HepG2 (cell line): ENCODE data around the gene SLC43A1. TPM values are rescaled to one million over a fixed set of nuclear protein-coding genes. Genes with fewer than 3 reads are reported as not detected.
A peak's percentile ranks its signal among the peaks of the same experiment; 100 is the strongest.

Experiments
- ATAC-seq: fragments of 200-7000 bp; cut with Tn5 transposase; 3 replicates; pipeline ENCODE4 v1.9.1; 2020; ENCODE audit warnings: mild to moderate bottlenecking, moderate library complexity
- BruUV-seq: library from RNA; stranded (reverse); fragments of 400-500 nt; replicated peaks from 2 replicates; lab custom pipeline; 2021; lab: Mats Ljungman, UMichigan
- CTCF ChIA-PET: fragments of 300-600 bp; formaldehyde crosslinking; extraction: SDS; loops from one replicate; lab custom pipeline; 2021; ENCODE audit warnings: low total read pairs, inconsistent platforms, low intra/inter-chr PET ratio; lab: Yijun Ruan, JAX
- POLR2A ChIA-PET: fragments of 350-600 bp; sonication (Branson Sonifier 250); formaldehyde crosslinking; loops from one replicate; lab custom pipeline; 2020; ENCODE audit warnings: antibody characterized with exemption, inconsistent platforms; lab: Yijun Ruan, JAX
- DNase-seq: peaks from one replicate; pipeline ENCODE4 v3.0.0-alpha.2; 2015; ENCODE audit warnings: low spot score
- FAIRE-seq: peaks from 3 replicates; lab custom pipeline; 2011; peaks lifted over from hg19 to GRCh38; lab: Jason Lieb, UNC
- H2AFZ ChIP-seq: one replicate; pipeline ENCODE4 v1.6.1; 2011; ENCODE audit warnings: low read length, inconsistent platforms
- H3K27ac ChIP-seq: fragments of 300-600 bp; 3 replicates; pipeline ENCODE4 v1.8.0; 2011; ENCODE audit warnings: mixed run types, mild to moderate bottlenecking, mixed read lengths, low read length, inconsistent platforms; ENCODE audit not compliant: insufficient read depth; ENCODE audit errors: extremely low read length
- H3K27me3 ChIP-seq, 2 experiments: fragments of 200-600 bp in 1 of 2; 2 replicates in 1 of 2; 3 replicates in 1 of 2; pipeline versions ENCODE4 v1.6.0 to v1.8.0; 2011; ENCODE audit warnings: low read length in 2 of 2, mild to moderate bottlenecking in 2 of 2, moderate library complexity in 2 of 2, inconsistent platforms in 1 of 2; ENCODE audit not compliant: insufficient read depth in 2 of 2, control insufficient read depth in 1 of 2
- H3K36me3 ChIP-seq, 2 experiments: fragments of 200-600 bp in 1 of 2; replicated peaks in 1 of 2; 2 replicates in 1 of 2; 3 replicates in 1 of 2; pipeline versions ENCODE4 v1.5.1 to v1.8.0; 2011; ENCODE audit warnings: low read length in 2 of 2, inconsistent platforms in 1 of 2; ENCODE audit not compliant: insufficient read depth in 2 of 2, control insufficient read depth in 1 of 2
- H3K4me1 ChIP-seq: 2 replicates; pipeline ENCODE4 v1.5.1; 2012; ENCODE audit warnings: low read length, inconsistent platforms; ENCODE audit not compliant: insufficient read depth
- H3K4me2 ChIP-seq: 2 replicates; pipeline ENCODE4 v1.6.0; 2011; ENCODE audit warnings: low read depth, low read length, inconsistent platforms
- H3K4me3 ChIP-seq, 3 experiments: fragments of 200-600 bp in 1 of 3; sonication (generic), shearing (Covaris generic) in 1 of 3; replicated peaks in 1 of 3; 2 replicates each; pipeline ENCODE4 v1.5.1; 2011 to 2016; ENCODE audit warnings: low read length in 3 of 3, inconsistent platforms in 2 of 3, low read depth in 2 of 3, mild to moderate bottlenecking in 2 of 3, control low read depth in 1 of 3, mixed read lengths in 1 of 3; ENCODE audit not compliant: insufficient read depth in 1 of 3
- H3K79me2 ChIP-seq: one replicate; pipeline ENCODE4 v1.6.1; 2011; ENCODE audit warnings: low read length, inconsistent platforms; ENCODE audit not compliant: insufficient read depth
- H3K9ac ChIP-seq: 2 replicates; pipeline ENCODE4 v1.6.0; 2011; ENCODE audit warnings: mild to moderate bottlenecking, low read depth, low read length, inconsistent platforms; ENCODE audit not compliant: insufficient read depth
- H3K9me3 ChIP-seq: 2 replicates; pipeline ENCODE4 v1.5.1; 2012; ENCODE audit warnings: mild to moderate bottlenecking, low read length
- H4K20me1 ChIP-seq: 2 replicates; pipeline ENCODE4 v1.6.0; 2011; ENCODE audit warnings: inconsistent platforms, mild to moderate bottlenecking, low read length, moderate library complexity; ENCODE audit not compliant: insufficient read depth
- NR2F6 ChIP-seq, 2 experiments: IDR thresholded peaks; 2 replicates each; pipeline ENCODE4 v1.6.1; 2016; ENCODE audit warnings: antibody characterized with exemption in 1 of 2, mild to moderate bottlenecking in 1 of 2
- WGBS: methylation state at CpG from one replicate; pipeline ENCODE4 v1.1.6; 2017; ENCODE audit warnings: low lambda C conversion rate; 5-methylcytosine and 5-hydroxymethylcytosine counted together
- in situ Hi-C: cut with HindIII; loops from 2 replicates; pipeline ENCODE4 v1.10.0; 2017; ENCODE audit warnings: low pct_unique_long_range_greater_than_20kb; ENCODE audit not compliant: extremely low pct_ligation_motif_present
- intact Hi-C: fragments of 100-400 bp; cut with micrococcal nuclease; formaldehyde crosslinking; loops from one replicate; pipeline ENCODE4 v1.10.0; 2022; ENCODE audit not compliant: unreplicated experiment
- polyA plus RNA-seq, 8 experiments: library from polyadenylated mRNA; depleted of rRNA in 3 of 8; stranded (reverse) in 7 of 8; unstranded in 1 of 8; fragments of >200 nt; fragmentation: Illumina TruSeq in 4 of 8; extraction: Trizol in 4 of 8; gene quantifications; 2 replicates each; pipeline versions ENCODE4 v1.2.1 to v1.2.3, GENCODE V29; 2011 to 2016; ENCODE audit warnings: low read depth in 4 of 8, missing spikeins in 1 of 8, mixed read lengths in 1 of 8; ENCODE audit not compliant: insufficient read depth in 1 of 8
- total RNA-seq, 5 experiments: library from RNA; depleted of rRNA; stranded (reverse); fragments of >200 nt; fragmentation: Illumina TruSeq; extraction: Trizol; gene quantifications; 2 replicates each; pipeline ENCODE4 v1.2.3, GENCODE V29; 2016; ENCODE audit warnings: low read depth in 1 of 5
- TF ChIP-seq, protein P1 (sequence below): sonication (generic); formaldehyde crosslinking; IDR thresholded peaks from 2 replicates; pipeline ENCODE4 v1.5.0; 2020; ENCODE audit warnings: mild to moderate bottlenecking, missing genetic modification reagents
- TF ChIP-seq, protein P2 (sequence below): sonication (generic); formaldehyde crosslinking; IDR thresholded peaks from 2 replicates; pipeline ENCODE4 v1.4.0; 2020; ENCODE audit warnings: missing genetic modification reagents

Gene SLC43A1
- total and polyA plus RNA-seq, 2 of the 13 experiments (the other 11 are each of a cell fraction or from before 2014, with no cell fraction given), result 72.3 to 87.6 TPM

DNA sequence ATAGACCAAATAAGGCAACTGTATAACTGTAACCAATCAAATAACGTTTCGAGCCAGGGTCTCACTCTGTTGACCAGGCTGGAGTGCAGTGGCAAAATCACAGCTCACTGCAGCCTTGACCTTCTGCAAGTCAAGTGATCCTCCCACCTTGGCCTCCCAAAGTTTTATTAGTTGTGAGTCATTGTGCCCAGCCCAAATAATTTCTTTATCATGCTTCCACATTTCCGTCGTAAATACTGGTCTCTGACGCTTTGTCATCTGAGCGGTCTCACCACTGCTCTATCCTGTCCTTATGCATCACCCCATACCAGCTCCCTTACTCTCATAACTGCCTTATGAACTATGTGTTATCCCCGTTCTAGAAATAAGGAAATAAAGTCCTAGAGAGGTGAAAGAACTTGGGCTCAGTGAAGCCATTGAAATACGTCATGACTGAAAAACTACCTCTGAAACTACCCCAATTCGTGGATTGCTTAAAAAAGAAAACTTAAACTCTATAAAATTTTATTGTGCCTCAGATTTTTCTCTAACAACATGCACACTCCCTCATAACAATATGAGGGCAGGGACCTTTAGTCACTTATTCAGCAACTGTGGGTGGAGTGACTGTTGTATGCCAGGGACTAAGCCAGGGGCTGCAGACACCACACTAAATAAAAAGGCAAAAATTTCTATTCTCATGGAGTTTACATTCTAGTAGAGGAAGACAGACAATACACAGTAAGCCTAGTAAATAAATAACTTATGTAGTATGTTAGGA lies 71.0 kb downstream of the SLC43A1 start:
- intact Hi-C loops, result loop anchor here (5.0 kb wide), 1 partner anchor 223 kb away; the partner anchor contains the start of gene ZDHHC5
- in situ Hi-C loops, result loop anchor here (10.0 kb wide), 1 partner anchor 60 kb away; the partner anchor contains the start of gene PRG3
- no peak for ATAC-seq
- 67% methylated on average over 9 of the region's 9 CpGs for WGBS
- no peak overlapping the region for H3K9ac ChIP-seq
- H3K27me3 ChIP-seq, result no peaks in the 10 kb centered on the region
- TF ChIP-seq, protein P1, sequence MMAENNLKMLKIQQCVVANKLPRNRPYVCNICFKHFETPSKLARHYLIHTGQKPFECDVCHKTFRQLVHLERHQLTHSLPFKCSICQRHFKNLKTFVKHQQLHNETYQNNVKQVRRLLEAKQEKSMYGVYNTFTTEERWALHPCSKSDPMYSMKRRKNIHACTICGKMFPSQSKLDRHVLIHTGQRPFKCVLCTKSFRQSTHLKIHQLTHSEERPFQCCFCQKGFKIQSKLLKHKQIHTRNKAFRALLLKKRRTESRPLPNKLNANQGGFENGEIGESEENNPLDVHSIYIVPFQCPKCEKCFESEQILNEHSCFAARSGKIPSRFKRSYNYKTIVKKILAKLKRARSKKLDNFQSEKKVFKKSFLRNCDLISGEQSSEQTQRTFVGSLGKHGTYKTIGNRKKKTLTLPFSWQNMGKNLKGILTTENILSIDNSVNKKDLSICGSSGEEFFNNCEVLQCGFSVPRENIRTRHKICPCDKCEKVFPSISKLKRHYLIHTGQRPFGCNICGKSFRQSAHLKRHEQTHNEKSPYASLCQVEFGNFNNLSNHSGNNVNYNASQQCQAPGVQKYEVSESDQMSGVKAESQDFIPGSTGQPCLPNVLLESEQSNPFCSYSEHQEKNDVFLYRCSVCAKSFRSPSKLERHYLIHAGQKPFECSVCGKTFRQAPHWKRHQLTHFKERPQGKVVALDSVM (CRISPR knock-in tag), result peak; percentile 53; the same call in 1 of the 2 replicates
- TF ChIP-seq, protein P2, sequence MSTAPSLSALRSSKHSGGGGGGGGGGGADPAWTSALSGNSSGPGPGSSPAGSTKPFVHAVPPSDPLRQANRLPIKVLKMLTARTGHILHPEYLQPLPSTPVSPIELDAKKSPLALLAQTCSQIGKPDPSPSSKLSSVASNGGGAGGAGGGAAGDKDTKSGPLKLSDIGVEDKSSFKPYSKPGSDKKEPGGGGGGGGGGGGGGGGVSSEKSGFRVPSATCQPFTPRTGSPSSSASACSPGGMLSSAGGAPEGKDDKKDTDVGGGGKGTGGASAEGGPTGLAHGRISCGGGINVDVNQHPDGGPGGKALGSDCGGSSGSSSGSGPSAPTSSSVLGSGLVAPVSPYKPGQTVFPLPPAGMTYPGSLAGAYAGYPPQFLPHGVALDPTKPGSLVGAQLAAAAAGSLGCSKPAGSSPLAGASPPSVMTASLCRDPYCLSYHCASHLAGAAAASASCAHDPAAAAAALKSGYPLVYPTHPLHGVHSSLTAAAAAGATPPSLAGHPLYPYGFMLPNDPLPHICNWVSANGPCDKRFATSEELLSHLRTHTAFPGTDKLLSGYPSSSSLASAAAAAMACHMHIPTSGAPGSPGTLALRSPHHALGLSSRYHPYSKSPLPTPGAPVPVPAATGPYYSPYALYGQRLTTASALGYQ (CRISPR knock-in tag), result no peak
- no peak for TF ChIP-seq NR2F6 (IDR thresholded peaks at IDR 0.05)
- TF ChIP-seq NR2F6 (CRISPR knock-in tag; IDR thresholded peaks at IDR 0.05), result 0 out of 2 replicates have a peak, but pooled peaks have one; percentile 29
- TF ChIP-seq, all 625 proteins: peak for 2
- H3K79me2 ChIP-seq, result no peaks in the 10 kb centered on the region
- no peaks in the 10 kb centered on the region for H4K20me1 ChIP-seq
- no peak overlapping the region for H2AFZ ChIP-seq
- no peak overlapping the region for H3K27ac ChIP-seq
- POLR2A ChIA-PET, result interaction anchor here (1.5 kb wide), 1 partner anchor 9 kb away, joined by 3 read pairs; no protein-coding TSS in a partner anchor
- H3K4me3 ChIP-seq, result no peak overlapping the region
- no TSS peak for BruUV-seq
- H3K36me3 ChIP-seq, result no peaks in the 10 kb centered on the region
- H3K4me1 ChIP-seq, result peaks cover 55% of the 10 kb centered on the region
- DNase-seq (no peak), FAIRE-seq (no peak)
- no peak overlapping the region for H3K4me2 ChIP-seq
- no peaks in the 10 kb centered on the region for H3K9me3 ChIP-seq
- CTCF ChIA-PET, result no interaction called here
